Activated CD4-positive, alpha-beta T cell treated with anti-CD3 and anti-CD28 coated beads for 24 hours (primary cell): ENCODE measurements around the gene NUDT3.
"Not testable (repeated sequence)": the region's sequence is repeated elsewhere in the genome, so short reads cannot be mapped to it uniquely, and the experiment has no call there.

ENCODE experiments used
- DNase-seq, 2 donors: peaks; one replicate each; pipeline ENCODE4 v3.0.0-alpha.2; 2020; ENCODE audit warnings: low read depth in 2 of 2

The NUDT3 gene

DNA sequence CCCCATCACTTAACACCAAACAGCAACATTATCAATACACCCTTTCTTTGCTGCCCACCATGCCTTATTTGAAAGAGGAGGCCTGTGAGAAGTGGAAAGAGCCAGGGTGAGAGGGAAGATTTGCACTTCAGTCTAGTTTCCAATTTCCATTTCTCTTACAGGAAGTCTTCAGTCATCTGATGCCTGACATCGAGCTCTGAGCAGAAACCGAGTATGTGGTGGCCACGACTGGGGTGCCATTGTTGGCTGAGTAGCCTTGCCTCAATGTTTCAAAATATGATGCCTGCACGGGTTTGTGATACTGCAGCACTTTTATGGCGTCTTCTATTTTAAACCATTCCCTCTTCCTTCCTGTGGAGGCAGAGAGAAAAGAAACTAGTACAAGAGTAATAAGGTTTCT is 103.9 kb downstream of the NUDT3 start:
- no peak for DNase-seq

DNA sequence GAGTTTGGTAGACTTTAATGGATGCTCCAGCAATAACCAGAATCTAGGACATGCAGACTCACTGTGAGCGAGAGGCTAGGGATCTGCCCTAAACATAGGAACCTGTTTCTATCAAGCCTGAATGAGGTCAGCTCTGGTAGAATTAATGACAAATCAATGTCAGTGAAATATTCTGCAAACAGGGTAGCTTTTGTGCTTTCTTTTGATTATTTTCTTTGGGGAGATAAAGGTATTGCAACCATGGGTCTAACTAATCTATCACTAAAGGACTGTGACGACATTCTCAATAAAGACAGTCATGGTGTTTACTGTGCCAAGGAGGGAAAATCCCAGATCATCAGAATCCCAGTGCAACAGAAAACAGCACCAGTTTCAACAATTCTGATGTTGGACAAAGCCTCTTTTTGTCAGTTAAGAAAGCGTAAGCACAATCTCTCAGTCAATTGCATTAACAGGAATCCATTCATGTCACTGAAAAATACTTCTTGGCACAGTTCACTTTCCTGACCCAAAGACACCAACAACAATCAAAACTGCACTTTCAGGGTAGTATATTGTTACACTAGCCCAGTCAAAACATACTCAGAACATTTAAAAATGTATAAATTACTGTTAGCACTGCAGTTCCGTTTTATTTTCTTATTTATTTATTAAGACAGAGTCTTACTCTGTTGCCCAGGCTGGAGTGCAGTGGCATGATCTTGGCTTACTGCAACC is 106.9 kb downstream of the NUDT3 start:
- no peak for DNase-seq

DNA sequence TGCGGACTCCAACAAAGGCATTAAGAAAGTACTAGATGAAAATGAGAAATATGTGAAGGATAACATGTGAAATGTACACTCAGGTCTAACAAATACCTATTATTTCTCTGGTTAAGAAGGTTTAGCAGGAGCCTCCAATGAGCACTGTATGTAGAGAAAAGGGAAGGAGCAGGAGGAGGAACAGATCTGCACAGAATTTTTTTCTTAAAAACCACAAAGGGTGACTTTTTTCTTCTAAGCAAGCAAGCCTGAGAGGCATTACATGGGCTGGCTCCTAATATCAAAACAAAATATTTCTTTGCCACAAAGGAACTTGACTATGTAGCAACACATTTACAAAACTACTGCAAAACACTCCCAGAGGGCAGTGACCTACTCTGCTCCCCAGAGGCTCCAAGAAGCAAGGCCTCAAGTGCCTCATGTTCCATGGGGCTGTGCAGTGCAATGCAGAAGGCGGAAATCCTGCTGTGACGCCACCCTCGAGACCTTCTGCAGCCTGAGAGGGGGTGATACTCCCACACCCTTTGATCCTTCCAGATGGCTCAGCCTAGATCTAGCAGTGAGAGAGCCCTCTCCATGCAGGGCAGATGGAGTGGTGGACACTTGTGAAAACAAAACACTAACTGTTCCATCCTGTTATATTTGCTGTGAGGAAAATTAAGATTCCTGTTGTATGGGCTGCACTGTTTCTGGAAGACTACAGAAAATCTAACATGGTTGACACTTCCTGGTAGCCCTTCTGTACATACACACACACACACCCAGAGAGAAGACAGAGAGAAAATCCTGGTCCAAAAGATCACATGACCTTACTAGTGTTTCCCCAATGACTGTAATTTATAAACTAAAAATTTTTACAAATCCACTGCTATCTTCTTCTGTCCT is 107.7 kb downstream of the NUDT3 start:
- no peak for DNase-seq

DNA sequence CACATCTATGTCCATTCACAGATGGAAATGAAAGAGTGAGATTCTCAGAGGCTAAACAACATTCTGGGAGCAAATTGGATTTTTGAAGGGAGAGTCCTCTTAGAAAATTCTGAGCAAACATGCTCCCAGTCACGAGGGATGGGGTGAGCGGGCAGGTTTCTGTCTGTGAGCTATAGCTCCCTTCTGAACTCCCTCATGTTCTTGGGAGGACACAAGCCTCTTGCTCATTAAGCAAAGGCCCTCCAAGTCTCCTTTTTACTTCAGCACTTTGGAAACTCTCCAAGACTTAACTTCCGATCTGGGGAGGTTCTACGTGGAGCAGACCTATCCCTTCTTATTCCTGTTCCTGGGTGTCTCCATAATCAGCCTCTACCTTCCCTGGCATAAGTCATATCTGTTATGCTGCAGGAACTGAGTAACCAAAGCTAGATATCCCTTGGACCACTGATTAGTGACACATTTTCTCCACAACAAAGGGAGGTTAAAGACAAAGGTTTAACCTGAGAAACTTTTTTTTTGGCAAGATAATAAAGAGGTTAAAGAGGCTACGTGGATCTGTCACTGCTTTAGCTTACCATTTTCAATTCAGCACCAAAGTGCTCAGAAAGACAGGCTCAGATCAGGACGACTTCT is 110.7 kb downstream of the NUDT3 start:
- no peak for DNase-seq

DNA sequence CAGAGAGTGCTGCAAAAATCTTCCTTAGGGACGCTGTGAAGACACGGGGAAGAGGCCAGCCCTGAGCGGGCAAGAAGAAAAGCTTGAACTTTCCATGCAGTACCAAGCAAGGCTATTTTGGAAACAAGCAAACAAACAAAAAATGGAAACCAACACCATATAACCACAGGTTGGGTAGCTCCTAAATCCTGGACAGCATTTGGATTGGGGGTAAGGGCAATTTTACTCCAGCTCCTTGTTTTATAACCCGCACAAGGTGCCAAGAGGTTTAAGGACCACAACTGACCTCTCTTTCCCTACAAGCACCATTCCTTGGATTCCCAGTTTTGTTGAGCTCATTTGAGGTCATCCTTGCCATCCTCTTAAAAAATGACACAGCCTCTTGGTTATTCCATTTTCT is 112.3 kb downstream of the NUDT3 start:
- DNase-seq: no peak

DNA sequence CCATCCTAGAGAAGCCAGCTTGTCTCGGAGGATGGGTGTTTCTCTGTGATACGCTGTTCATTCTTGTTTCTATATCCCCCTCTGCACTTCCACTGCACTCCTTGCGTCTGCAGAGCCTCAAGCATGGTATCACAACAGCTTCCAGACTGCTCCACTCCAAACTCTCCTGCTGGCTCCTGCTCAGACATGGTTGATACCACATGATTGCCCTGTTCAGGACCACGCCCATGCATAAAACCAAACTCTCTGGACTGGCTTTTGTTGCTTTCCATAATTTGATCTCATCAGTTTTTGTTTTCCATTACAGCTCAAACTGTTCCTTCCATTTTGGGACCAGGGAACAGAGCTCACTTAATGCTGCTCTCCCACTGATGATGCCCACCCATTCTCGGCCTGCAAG is 113.6 kb downstream of the NUDT3 start:
- no peak for DNase-seq

DNA sequence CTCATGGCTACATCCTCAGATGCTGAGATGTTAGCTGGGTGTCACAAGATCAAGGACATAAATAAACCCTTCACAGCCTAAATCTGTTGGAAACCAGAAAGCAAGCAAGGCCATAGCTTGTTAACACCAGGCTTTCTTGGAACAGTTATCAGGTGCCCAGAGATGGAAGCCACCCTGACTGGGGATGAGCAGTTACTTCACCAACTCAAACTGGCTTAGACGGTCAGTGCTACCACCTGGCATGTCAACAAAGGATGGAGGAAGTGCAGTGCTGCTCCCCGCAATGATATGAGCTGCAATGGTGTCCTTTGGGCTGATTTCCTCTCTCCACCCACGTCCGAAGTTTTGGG is 114.7 kb downstream of the NUDT3 start:
- no peak for DNase-seq

DNA sequence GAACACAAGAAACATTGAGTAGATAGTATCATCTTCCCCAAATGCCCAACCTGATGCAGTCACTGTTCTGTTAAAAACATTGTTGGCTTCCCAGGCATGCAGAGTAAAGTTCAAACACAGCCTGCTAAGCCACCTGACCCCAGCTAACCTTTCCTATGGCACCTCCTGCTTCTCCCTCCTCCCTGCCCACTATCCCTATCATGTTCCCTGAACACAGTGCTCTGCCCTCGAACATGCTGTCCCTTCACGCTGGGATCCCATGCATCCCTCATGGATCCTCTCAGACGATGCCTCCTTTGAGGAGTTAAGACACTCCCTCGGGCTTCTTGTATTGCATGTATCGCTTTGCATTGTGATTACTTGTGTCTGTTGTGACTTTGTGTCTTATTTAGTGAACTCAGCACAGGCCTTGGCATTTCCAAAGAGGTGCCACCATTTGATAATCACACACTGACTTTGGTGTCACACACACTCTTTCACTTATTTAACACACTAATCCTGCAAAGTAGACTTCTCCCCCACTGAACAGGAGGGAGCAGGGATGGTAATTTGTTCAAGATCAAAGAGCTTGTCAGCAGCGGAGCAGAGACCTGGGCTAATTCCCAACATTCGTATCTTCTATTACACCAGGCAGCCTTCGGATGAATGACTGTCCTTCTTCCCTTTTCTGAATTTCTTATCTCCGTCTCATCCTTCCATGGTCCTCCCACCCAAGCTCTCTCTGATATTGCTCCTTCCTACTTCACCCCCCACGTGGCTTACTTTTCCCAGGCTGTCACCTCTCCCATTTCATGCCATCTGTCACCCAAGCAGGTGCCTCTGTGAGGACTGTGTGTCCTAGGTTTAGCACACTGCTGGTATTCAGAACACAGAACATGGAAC is 115.3 kb downstream of the NUDT3 start:
- no peak for DNase-seq

DNA sequence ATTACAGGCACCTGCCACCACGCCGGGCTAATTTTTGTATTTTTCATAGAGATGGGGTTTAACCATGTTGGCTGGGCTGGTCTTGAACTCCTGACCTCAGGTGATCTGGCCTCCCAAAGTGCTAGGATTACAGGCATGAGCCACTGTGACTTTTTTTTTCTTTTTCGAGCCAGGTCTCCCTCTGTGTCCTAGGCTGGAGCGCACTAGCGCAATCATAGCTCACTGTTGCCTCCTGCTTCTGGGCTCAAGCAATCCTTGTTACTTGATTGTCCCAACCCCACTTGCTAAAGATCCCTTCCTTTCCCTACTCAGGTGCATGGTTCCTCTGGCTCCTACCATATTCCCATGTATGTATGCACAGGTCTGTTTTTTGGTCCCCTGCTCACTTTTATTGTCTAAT is 116.3 kb downstream of the NUDT3 start:
- no peak for DNase-seq

DNA sequence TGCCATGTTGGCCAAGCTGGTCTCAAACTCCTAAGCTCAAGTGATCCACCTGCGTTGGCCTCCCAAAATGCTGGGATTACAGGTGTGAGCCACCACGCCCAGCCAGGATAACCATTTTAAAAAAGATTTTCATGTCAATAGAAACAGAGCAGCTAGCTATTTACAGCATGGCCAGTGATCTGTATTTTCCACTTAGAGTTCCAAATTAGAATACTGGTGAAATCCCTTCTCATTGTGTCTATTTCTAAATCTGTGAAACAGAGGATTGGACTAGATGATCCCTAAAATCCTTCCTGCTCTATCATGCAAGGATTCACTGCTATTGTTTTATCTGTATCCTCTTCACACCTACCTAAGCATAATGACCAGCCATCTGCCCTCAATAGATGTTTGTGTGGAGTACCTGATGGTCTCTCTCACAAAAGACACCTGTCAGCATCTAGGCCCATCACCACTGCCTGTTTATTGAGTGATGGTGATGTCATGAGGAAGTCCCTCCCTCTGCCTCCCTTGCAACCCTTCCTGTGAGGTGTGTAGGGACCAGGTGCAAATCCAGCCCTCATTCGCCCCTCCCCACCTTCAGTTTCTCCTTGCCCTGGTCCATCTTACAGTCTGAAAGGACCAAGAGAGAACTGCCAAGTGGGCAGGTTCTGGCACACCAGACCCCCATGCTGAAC is 117.2 kb downstream of the NUDT3 start:
- no peak for DNase-seq

DNA sequence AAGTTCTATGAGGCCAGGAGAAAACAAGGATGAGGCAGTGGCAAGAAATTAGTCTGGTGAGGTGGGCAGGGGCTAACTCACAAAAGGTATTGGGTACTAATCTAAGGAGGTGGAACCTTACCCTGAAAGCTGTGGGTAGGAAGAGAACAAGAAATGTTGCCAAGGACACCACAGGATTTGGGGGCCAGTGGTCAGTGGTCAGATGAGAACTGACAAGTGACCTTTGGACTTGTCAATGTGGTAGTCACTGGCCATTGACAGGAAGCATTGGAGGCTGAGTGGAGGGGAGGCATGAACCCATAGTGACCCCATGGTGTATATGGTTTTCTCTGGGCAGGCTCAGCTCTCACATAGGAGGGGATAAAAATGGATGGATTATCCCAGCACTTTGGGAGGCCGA is 118.3 kb downstream of the NUDT3 start:
- no peak for DNase-seq

DNA sequence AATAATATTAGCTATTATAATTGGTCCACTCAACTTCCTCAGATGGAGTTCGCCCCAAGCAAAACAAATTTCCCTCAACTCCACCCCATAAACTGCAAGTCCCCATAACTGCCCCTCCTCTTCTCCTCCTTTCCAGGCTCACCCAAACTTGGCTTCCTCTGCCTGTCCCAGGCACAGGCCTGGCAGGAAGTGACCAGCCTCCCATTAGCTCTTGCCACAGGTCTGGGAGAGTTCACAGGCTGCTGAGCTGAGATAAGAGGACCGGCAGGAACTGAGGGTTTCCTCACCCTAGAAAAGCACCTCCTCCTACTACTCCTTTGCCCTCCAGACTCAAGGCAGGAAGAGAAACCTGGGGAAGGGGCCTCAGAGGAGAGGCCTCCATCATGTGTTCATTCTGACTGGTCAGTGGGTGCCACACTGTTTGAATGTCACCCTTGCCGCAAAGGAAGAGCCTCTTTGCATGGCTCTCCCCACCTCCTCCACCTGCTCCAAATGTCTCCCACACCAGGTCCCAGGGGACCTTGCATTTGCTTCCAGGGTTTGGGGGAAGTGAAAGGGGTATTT is 119.1 kb downstream of the NUDT3 start:
- DNase-seq: no peak

DNA sequence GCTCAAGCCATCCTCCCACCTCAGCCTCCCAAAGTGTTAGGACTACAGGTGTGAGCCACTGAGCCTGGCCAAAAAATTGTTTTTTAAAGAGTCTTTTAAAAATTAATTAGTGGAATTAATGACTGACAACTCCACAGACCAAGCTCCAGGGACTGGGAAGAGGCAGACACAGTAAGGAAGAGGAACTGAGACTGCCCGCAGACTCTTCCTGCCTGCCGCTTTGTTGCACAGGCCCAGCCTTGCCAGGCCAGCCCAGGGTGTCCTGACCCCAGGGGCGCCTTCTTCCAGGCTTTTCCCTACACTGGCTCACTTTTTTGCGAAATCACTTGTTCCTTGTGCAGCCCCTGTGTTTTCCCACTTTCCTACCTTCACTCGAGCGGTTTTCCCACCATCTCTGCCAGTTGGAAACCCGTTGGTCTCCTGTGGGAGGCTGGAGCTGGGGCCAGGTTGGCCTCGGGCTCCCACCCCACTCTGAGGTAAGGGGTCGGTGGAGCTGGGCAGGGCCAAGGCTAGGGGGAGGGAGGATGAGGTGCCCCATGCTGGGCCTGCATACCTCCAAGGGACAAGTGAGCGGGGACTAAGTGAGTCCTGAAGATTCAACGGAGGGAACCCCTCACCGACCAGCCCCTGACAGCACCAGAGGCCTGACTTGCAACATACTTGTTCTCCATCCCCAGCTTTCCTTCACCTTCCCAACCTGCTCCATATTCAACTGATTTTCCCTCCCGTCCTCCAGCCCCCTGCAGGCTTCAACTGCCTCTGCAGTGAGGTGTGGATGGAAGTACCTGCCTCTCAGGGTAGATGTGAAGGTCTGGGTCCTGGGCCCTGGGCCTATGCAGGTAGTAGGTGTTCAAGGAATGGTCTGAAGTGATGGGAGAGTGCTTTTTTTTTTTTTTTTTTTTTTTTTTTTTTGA is 120.2 kb downstream of the NUDT3 start:
- no peak for DNase-seq

DNA sequence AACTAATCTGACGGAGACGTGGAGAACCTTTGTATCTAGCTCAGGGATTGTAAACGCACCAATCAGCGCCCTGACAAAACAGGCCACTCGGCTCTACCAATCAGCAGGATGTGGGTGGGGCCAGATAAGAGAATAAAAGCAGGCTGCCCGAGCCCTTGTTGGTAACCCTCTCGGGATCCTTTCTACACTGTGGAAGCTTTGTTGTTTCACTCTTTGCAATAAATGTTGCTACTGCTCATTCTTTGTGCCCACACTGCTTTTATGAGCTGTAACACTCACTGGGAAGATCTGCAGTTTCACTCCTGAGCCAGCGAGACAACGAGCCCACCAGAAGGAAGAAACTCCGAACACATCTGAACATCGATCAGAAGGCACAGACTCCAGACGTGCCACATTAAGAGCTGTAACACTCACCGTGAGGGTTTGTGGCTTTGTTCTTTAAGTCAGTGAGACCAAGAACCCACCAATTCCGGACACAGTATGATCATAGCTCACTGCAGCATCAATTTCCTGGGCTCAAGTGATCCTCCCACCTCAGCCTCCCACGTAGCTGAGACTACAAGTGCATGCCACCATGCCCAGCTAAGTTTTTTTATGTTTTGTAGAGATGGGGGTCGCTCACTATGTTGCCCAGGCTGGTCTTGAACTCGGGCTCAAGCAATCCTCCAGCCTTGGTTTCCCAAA is 122.7 kb downstream of the NUDT3 start:
- not testable (repeated sequence) for DNase-seq

DNA sequence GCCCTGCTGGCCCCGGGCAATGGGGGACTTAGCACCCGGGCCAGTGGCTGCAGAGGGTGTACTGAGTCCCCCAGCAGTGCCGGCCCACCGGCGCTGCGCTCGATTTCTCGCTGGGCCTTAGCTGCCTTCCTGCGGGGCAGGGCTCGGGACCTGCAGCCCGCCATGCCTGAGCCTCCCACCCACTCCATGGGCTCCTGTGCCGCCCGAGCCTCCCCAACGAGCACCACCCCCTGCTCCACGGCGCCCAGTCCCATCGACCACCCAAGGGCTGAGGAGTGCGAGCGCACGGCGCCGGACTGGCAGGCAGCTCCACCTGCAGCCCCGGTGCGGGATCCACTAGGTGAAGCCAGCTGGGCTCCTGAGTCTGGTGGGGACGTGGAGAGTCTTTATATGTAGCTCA is 123.3 kb downstream of the NUDT3 start:
- not testable (repeated sequence) for DNase-seq

DNA sequence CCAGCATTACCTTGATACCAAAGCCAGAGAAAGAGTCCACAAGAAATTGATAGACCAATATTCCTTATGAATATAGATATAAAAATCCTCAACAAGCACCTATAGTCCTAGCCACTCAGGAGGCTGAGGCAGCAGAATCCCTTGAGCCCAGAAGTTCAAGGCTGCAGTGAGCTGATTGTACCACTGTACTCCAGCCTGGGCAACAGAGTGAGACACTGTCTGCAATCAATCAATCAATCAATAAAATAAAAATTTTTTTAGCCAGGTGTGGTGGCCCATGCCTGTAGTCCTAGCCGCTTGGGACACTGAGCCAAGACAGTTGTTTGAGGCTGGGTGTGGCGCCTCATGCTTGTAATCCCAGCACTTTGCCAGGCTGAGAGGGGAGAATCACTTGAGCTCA is 124.7 kb downstream of the NUDT3 start:
- no peak for DNase-seq

DNA sequence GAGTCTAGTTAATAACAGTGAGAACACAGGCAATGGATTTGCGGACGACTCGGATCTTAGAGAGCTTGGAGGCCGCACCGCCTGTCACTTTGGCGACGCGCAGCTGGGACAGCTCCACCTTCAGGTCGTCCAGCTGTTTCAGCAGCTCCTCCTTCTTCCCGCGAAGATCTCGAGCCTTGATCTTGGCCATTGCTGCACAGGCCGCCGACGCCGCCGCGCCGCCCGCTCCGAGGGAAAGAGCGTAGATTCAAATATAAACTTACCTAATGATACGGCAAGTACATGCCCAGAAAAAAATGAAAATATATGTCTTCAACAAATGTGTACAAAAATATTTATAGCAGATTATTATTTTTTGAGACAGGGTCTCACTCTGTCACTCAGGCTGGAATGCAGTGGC is 129.0 kb downstream of the NUDT3 start:
- not testable (repeated sequence) for DNase-seq

DNA sequence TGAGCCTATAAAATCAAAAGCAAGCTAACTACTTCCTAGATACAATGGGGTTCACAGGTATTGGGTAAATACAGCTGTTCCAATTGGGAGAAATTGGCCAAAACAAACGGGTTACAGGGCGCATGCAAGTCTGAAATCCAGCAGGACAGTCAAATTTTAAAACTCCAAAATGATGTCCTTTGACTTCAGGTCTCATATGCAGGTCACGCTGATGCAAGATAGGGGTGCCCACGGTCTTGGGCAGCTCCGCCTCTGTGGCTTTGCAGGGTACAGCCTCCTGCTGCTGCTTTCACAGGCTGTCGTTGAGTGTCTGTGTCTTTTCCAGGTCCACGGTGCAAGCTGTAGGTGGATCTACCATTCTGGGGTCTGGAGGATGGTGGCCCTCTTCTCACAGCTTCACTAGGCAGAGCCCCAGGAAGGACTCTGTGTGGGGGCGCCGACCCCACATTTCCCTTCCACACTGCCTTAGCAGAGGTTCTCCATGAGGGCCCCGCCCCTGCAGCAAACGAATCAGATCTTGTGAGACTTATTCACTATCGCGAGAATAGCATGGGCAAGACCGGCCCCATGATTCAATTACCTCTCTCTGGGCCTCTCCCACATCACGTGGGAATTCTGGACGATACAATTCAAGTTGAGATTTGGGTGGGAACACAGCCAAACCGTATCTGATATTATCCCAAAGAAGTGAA is 131.7 kb downstream of the NUDT3 start:
- DNase-seq: no peak
